Adrenal gland (tissue), 12 donors: Measurements from ENCODE around the gene UBE2E2. TPM values are rescaled to one million over a fixed set of nuclear protein-coding genes. Genes with fewer than 3 reads are reported as not detected.

ENCODE experiments used
- DNase-seq, 7 donors: peaks; one replicate each; pipeline ENCODE4 v3.0.0-alpha.2; 2019 to 2020
- H3K27ac ChIP-seq, 5 donors: fragments of 200-600 bp; sonication (generic) in 4 of 5; 1 replicate in 3 of 5; 2 replicates in 2 of 5; pipeline versions ENCODE4 v1.5.1 to v1.8.0; 2016 to 2020; ENCODE audit warnings: mild to moderate bottlenecking in 1 of 5
- H3K27me3 ChIP-seq: fragments of 200-600 bp; 2 replicates; pipeline ENCODE4 v1.8.0; 2021
- H3K36me3 ChIP-seq, 2 donors: fragments of 200-600 bp; replicated peaks in 1 of 2; 1 replicate in 1 of 2; 2 replicates in 1 of 2; pipeline versions ENCODE4 v1.5.1 to v1.8.0; 2018 to 2022
- H3K4me1 ChIP-seq, 2 donors: fragments of 200-600 bp; replicated peaks in 1 of 2; 1 replicate in 1 of 2; 2 replicates in 1 of 2; pipeline versions ENCODE4 v1.5.1 to v1.8.0; 2018 to 2021
- H3K4me3 ChIP-seq, 4 donors: fragments of 200-600 bp; sonication (generic) in 3 of 4; one replicate each; pipeline ENCODE4 v1.5.1; 2016 to 2018
- H3K9me3 ChIP-seq, 3 donors: fragments of 200-600 bp; sonication (generic) in 1 of 3; replicated peaks in 1 of 3; 1 replicate in 2 of 3; 2 replicates in 1 of 3; pipeline versions ENCODE4 v1.5.1 to v1.8.0; 2016 to 2021
- CTCF ChIP-seq, 6 experiments: fragments of 450-650 bp in 4 of 6; fragments of 200-600 bp in 2 of 6; sonication (generic) in 1 of 6; IDR thresholded peaks; 1 replicate in 5 of 6; 2 replicates in 1 of 6; pipeline versions ENCODE4 v1.5.1 to v1.8.0; 2016 to 2021; ENCODE audit warnings: antibody characterized with exemption in 6 of 6, mild to moderate bottlenecking in 2 of 6, moderate library complexity in 1 of 6
- POLR2A ChIP-seq, 2 donors: fragments of 450-650 bp; IDR thresholded peaks; one replicate each; pipeline ENCODE4 v1.6.1; 2017; ENCODE audit warnings: antibody characterized with exemption in 2 of 2, mild to moderate bottlenecking in 2 of 2, moderate library complexity in 1 of 2
- WGBS, 4 donors: extraction: QIAGEN DNeasy Blood & Tissue Kit in 2 of 4; methylation state at CpG; one replicate each; pipeline versions ENCODE4 v1.1.5 to v1.1.7; 2013 to 2017; 5-methylcytosine and 5-hydroxymethylcytosine counted together
- intact Hi-C, 2 donors: fragments of 100-400 bp; cut with DNase I; formaldehyde crosslinking; loops; one replicate each; pipeline versions ENCODE4 v1.14.1 to v1.15.0; 2022 to 2023
- polyA plus RNA-seq, 3 donors: library from polyadenylated mRNA; stranded (reverse); fragments of 200-250 nt in 2 of 3; fragments of 350-450 nt in 1 of 3; fragmentation: Illumina TruSeq in 1 of 3; extraction: RNeasy Lipid Tissue Mini Kit (QIAGEN cat#74804) in 1 of 3; gene quantifications; one replicate each; pipeline ENCODE4 v1.2.3, GENCODE V29; 2013 to 2014
- total RNA-seq, 9 donors: library from RNA; depleted of rRNA in 4 of 9; stranded (reverse); fragments of >200 nt in 4 of 9; fragments of 120-200 nt in 1 of 9; fragmentation: NEBNext Ultra II Directional in 1 of 9; extraction: Animal tissue kit (Norgen Biotek cat#: 25700) in 1 of 9; gene quantifications; one replicate each; pipeline versions ENCODE4 v1.1.0 to v1.2.4, GENCODE V29; 2013 to 2023
- donor health status: healthy with polysubstance abuse.
- donor health status: Bipolar disorder and iron deficiency.
- donor health status: DM: yes; HTN: yes; CAD: no.
- donor health status: DM: no; HTN: no; CAD: no.
- donor health status: DM: no; HTN: no; CAD: no.
- donor health status: DM: yes; HTN: yes; CAD: no.

The UBE2E2 gene
- total and polyA plus RNA-seq, 12 donors: 9.3 to 29.6 (median 20.7) TPM

- no peak overlapping the region for H3K27ac ChIP-seq
- no peak for DNase-seq
- no peak for TF ChIP-seq CTCF (IDR thresholded peaks at IDR 0.05)
- no peak for TF ChIP-seq POLR2A (IDR thresholded peaks at IDR 0.05)
- no peaks in the 10 kb centered on the region for H3K4me1 ChIP-seq
- no peaks in the 10 kb centered on the region for H3K36me3 ChIP-seq
- no peak overlapping the region for H3K4me3 ChIP-seq
- no peaks in the 10 kb centered on the region for H3K9me3 ChIP-seq
- intact Hi-C loops: no loop called here
- H3K27me3 ChIP-seq: no peaks in the 10 kb centered on the region
- WGBS, 4 donors: 83 to 88% (median 86%) methylated on average over 5 of the region's 5 CpGs
These were observed 186.0 kb downstream of the UBE2E2 start for GRCh38 chr3:23389089-23389488.

GRCh38 chr3:23389686-23390085 lies 186.6 kb downstream of the UBE2E2 start:
- DNase-seq: no peak
- no peaks in the 10 kb centered on the region for H3K27me3 ChIP-seq
- no peak overlapping the region for H3K27ac ChIP-seq
- 61 to 100% (median 91%) methylated on average over 3 of the region's 3 CpGs for WGBS, 4 donors
- TF ChIP-seq POLR2A (IDR thresholded peaks at IDR 0.05): no peak
- no peaks in the 10 kb centered on the region for H3K9me3 ChIP-seq
- H3K4me1 ChIP-seq: no peaks in the 10 kb centered on the region
- H3K4me3 ChIP-seq: no peak overlapping the region
- intact Hi-C loops: no loop called here
- no peaks in the 10 kb centered on the region for H3K36me3 ChIP-seq

GRCh38 chr3:23390446-23390845 lies 187.3 kb downstream of the UBE2E2 start:
- Histone ChIP-seq H3K36me3 (no peaks in the 10 kb centered on the region), H3K4me3 (no peak overlapping the region), H3K9me3 (no peaks in the 10 kb centered on the region), H3K27ac (no peak overlapping the region), H3K27me3 (no peaks in the 10 kb centered on the region), H3K4me1 (no peaks in the 10 kb centered on the region)
- no peak for DNase-seq
- 87 to 95% (median 92%) methylated on average over 2 of the region's 2 CpGs for WGBS, 4 donors
- TF ChIP-seq CTCF (IDR thresholded peaks at IDR 0.05) (no peak), POLR2A (IDR thresholded peaks at IDR 0.05) (no peak)
- intact Hi-C loops: no loop called here

GRCh38 chr3:23390989-23391553 lies 187.9 kb downstream of the UBE2E2 start:
- intact Hi-C loops: no loop called here
- no peak for DNase-seq
- no peaks in the 10 kb centered on the region for H3K9me3 ChIP-seq

More at GRCh38 chr3:23390989-23391553, 187.9 kb downstream of the UBE2E2 start:
- TF ChIP-seq CTCF (IDR thresholded peaks at IDR 0.05) (no peak), POLR2A (IDR thresholded peaks at IDR 0.05) (no peak)
- H3K4me1 ChIP-seq: no peaks in the 10 kb centered on the region
- no peak overlapping the region for H3K4me3 ChIP-seq
- no peak overlapping the region for H3K27ac ChIP-seq
- H3K27me3 ChIP-seq: no peaks in the 10 kb centered on the region
- H3K36me3 ChIP-seq: no peaks in the 10 kb centered on the region
